Body of pancreas (tissue), 4 donors: ENCODE results near the gene CAV2. TPM values are rescaled to one million over a fixed set of nuclear protein-coding genes. Genes with fewer than 3 reads are reported as not detected.
"Not testable (repeated sequence)": the region's sequence is repeated elsewhere in the genome, so short reads cannot be mapped to it uniquely, and the experiment has no call there.

Experiments
- ATAC-seq: fragments of 150-250 bp; one replicate; pipeline ENCODE4 v1.9.1; 2016
- DNase-seq, 4 donors: peaks; one replicate each; pipeline ENCODE4 v3.0.0-alpha.2; 2019
- H3K27ac ChIP-seq, 4 donors: fragments of 200-600 bp; sonication (generic); 1 replicate in 3 of 4; 2 replicates in 1 of 4; pipeline versions ENCODE4 v1.5.1 to v1.6.1; 2016 to 2019; ENCODE audit warnings: mild to moderate bottlenecking in 1 of 4, mixed read lengths in 1 of 4, moderate library complexity in 1 of 4
- H3K27me3 ChIP-seq, 2 donors: fragments of 200-600 bp; sonication (generic); one replicate each; pipeline ENCODE4 v1.6.0; 2016; ENCODE audit warnings: mild to moderate bottlenecking in 1 of 2
- H3K36me3 ChIP-seq, 2 donors: fragments of 200-600 bp; sonication (generic); replicated peaks in 1 of 2; 2 replicates each; pipeline ENCODE4 v1.5.1; 2016; ENCODE audit warnings: low read depth in 2 of 2; ENCODE audit not compliant: insufficient read depth in 1 of 2
- H3K4me1 ChIP-seq: fragments of 200-600 bp; sonication (generic); one replicate; pipeline ENCODE4 v1.6.0; 2016
- H3K4me3 ChIP-seq, 2 donors: fragments of 200-600 bp; sonication (generic); 1 replicate in 1 of 2; 2 replicates in 1 of 2; pipeline ENCODE4 v1.5.1; 2016 to 2019
- H3K9me3 ChIP-seq, 3 donors: fragments of 200-600 bp; sonication (generic); 1 replicate in 2 of 3; 2 replicates in 1 of 3; pipeline ENCODE4 v1.5.1; 2016
- CTCF ChIP-seq, 7 experiments: fragments of 450-650 bp in 4 of 7; fragments of 200-600 bp in 3 of 7; sonication (generic) in 3 of 7; IDR thresholded peaks; one replicate each; pipeline ENCODE4 v1.5.1; 2016 to 2019; ENCODE audit warnings: antibody characterized with exemption in 7 of 7
- POLR2A ChIP-seq, 3 donors: fragments of 450-650 bp; IDR thresholded peaks; one replicate each; pipeline ENCODE4 v1.6.1; 2016; ENCODE audit warnings: antibody characterized with exemption in 3 of 3, mild to moderate bottlenecking in 2 of 3
- WGBS, 2 donors: methylation state at CpG; one replicate each; pipeline ENCODE4 v1.1.5; 2017; 5-methylcytosine and 5-hydroxymethylcytosine counted together
- intact Hi-C: fragments of 100-400 bp; cut with DNase I; formaldehyde crosslinking; loops from one replicate; pipeline ENCODE4 v1.15.1; 2023
- total RNA-seq, 2 donors: library from RNA; depleted of rRNA; stranded (reverse); fragments of >200 nt; gene quantifications; one replicate each; pipeline ENCODE4 v1.1.0, GENCODE V29; 2016

The CAV2 gene
- total RNA-seq, 2 donors from 2014 or later = 47.0 to 51.1 TPM

DNA sequence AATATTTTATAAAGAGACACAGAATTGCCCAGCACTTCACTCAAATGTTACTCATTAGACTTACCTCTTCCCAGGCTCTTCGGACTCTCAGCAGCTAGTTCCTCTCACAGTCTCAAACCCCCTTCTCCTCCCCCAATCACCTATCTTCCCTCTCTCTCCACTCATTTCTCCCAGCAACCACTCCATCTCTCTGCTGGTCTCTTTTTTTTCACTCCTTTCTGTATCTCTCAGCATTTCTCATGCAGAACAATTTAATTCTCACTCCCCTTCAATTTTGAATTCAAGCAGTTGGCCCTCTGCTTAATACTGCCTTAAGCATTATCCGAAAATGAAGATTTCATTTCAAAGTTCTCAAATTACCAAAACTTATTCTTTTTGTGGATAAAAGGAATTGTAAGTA, 34.4 kb upstream of the CAV2 start:
- Histone ChIP-seq H3K27ac (no peak overlapping the region), H3K27me3 (no peaks in the 10 kb centered on the region), H3K4me3 (no peak overlapping the region), H3K9me3 (no peaks in the 10 kb centered on the region), H3K4me1 (no peaks in the 10 kb centered on the region), H3K36me3 (no peaks in the 10 kb centered on the region)
- WGBS, 2 donors = 97% methylated on average over 2 of the region's 2 CpGs
- TF ChIP-seq POLR2A (IDR thresholded peaks at IDR 0.05) (no peak), CTCF (IDR thresholded peaks at IDR 0.05) (no peak)
- intact Hi-C loops = no loop called here
- DNase-seq (no peak), ATAC-seq (no peak)

DNA sequence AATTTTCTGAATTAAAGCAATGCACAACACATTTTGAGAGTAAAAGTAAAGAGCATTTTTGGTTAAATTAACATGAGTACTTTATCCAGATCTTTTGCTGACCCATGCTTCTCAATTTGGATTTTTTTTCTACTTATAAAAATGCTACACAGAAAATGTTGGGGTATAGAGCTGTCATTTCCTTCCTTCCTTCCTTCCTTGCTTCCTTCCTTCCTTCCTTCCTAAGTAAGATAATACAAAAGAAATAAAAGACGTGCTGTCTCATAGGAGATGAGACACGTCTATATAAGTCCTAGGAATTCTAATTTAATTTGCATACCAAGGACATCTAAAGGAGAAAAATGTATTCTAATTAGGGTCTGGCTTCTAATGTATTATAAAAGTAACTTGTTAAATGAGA, 31.0 kb upstream of the CAV2 start:
- no peak for TF ChIP-seq CTCF (IDR thresholded peaks at IDR 0.05)
- no peak for TF ChIP-seq POLR2A (IDR thresholded peaks at IDR 0.05)

DNA sequence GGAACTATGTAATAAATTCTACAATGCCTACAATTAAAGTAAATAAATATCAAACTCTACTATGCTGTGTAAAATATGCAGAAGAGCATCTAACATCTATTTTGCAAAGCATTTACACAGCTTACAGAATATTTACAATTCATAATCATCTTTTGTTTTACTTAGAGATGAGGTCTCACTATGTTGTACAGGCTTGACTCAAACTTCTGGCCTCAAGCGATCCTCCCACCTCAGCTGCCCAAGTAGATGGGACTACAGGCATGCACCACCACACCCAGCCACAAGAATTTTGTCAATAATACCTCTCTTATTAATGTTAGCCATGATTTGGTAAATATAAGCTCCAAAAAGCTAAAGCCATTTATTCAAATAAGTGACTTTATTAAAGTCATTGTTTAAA, 21.9 kb upstream of the CAV2 start:
- H3K4me1 ChIP-seq = no peaks in the 10 kb centered on the region
- H3K27me3 ChIP-seq = no peaks in the 10 kb centered on the region
- TF ChIP-seq POLR2A (IDR thresholded peaks at IDR 0.05) = no peak
- TF ChIP-seq CTCF (IDR thresholded peaks at IDR 0.05) = no peak
- H3K4me3 ChIP-seq = no peak overlapping the region
- no peak overlapping the region for H3K27ac ChIP-seq
- no peaks in the 10 kb centered on the region for H3K9me3 ChIP-seq
- intact Hi-C loops = no loop called here
- WGBS, 2 donors = 47 to 95% methylated on average over 1 of the region's 1 CpG
- no peaks in the 10 kb centered on the region for H3K36me3 ChIP-seq
- ATAC-seq (no peak), DNase-seq (no peak)

More for the DNA sequence above, 31.0 kb upstream of the CAV2 start:
- Histone ChIP-seq H3K27me3 (no peaks in the 10 kb centered on the region), H3K4me3 (no peak overlapping the region), H3K27ac (no peak overlapping the region), H3K36me3 (no peaks in the 10 kb centered on the region), H3K4me1 (no peaks in the 10 kb centered on the region), H3K9me3 (no peaks in the 10 kb centered on the region)
- ATAC-seq (no peak), DNase-seq (no peak)
- intact Hi-C loops = no loop called here
- WGBS, 2 donors = 78 to 79% methylated on average over 2 of the region's 2 CpGs

DNA sequence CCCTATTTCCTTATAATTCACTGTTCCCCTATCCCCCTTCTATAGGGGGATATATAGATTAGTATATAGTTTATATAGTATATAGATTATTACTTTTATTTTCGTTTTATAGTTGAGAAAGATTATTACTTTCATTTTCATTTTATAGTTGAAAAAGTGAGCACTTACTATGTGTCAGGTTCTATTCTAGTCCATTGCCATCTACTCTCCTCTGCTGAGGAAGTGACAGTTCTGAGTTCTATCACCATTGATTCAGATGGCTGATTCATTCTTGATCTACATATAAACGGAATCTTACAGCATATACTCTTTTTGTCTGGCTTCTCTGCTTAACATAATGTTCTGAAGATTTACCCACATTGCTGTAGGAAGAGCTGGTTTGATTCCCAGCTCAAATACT, 20.7 kb upstream of the CAV2 start:
- no peak overlapping the region for H3K4me3 ChIP-seq
- H3K27ac ChIP-seq = no peak overlapping the region
- no peaks in the 10 kb centered on the region for H3K4me1 ChIP-seq
- H3K9me3 ChIP-seq = no peaks in the 10 kb centered on the region
- H3K36me3 ChIP-seq = no peaks in the 10 kb centered on the region
- intact Hi-C loops = no loop called here
- DNase-seq (no peak), ATAC-seq (no peak)
- TF ChIP-seq CTCF (IDR thresholded peaks at IDR 0.05) = no peak
- TF ChIP-seq POLR2A (IDR thresholded peaks at IDR 0.05) = no peak
- 47 to 70% methylated on average over 2 of the region's 2 CpGs for WGBS, 2 donors
- no peaks in the 10 kb centered on the region for H3K27me3 ChIP-seq

DNA sequence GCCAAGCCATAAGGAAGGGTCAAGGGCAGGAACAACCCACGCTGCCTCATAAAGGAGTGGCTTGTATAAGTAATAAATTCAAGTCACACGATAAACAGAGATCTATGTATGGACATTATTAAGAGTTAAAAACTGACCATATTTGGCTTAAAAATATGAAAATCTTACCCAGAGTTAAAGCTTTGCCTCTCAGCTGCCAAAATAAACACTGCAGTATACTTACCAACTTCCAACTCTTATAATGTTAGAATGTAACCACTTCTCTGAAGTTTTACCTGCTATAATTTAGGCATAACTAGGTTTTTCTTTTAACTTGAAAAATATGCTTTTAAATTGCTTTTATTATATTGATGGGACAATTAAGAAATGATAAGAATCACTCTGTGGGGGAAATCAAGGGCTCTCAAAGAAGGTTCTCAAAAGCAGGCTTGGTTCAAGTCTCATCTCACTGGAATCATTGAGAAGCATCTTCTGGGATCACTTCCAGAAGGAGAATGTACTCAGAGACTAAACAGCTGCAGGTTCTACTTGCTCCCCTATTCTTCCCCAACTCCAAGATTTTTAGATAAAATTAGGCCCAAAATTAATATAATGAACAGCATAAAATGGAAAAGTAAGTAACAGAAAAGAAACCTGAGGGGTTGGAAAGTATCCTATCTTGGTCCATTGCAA, 16.1 kb upstream of the CAV2 start:
- no peak overlapping the region for H3K4me3 ChIP-seq
- intact Hi-C loops = no loop called here
- 71 to 84% methylated on average over 2 of the region's 2 CpGs for WGBS, 2 donors
- DNase-seq (no peak), ATAC-seq (no peak)
- H3K36me3 ChIP-seq = no peaks in the 10 kb centered on the region
- no peaks in the 10 kb centered on the region for H3K9me3 ChIP-seq
- TF ChIP-seq CTCF (IDR thresholded peaks at IDR 0.05) (no peak), POLR2A (IDR thresholded peaks at IDR 0.05) (no peak)
- no peaks in the 10 kb centered on the region for H3K27me3 ChIP-seq
- H3K4me1 ChIP-seq = no peaks in the 10 kb centered on the region
- H3K27ac ChIP-seq = no peak overlapping the region

DNA sequence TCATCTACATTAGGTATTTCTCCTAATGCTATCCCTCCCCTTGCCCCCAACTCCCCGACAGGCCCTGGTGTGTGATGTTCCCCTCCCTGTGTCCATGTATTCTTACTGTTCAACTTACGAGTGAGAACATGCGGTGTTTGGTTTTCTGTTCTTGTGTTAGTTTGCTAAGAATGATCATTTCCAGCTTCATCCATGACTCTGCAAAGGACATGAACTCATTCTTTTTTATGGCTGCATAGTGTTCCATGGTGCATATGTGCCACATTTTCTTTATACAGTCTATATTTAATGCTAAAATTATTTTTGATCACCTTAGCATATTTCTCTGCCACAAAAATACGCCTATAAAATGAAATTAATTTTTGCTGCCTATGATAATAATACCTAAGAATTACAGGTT, 15.1 kb upstream of the CAV2 start:
- ATAC-seq, H3K27ac ChIP-seq, H3K27me3 ChIP-seq, intact Hi-C loops, H3K36me3 ChIP-seq, H3K4me3 ChIP-seq, H3K4me1 ChIP-seq, H3K9me3 ChIP-seq, DNase-seq: not testable (repeated sequence)
- 93 to 97% methylated on average over 4 of the region's 4 CpGs for WGBS, 2 donors
